ENCODE measurements around the gene PPIG.
"Not testable (repeated sequence)": the region's sequence is repeated elsewhere in the genome, so short reads cannot be mapped to it uniquely, and the experiment has no call there.

The PPIG gene

GRCh38 chr2:169683425-169684134 lies 99.4 kb downstream of the PPIG start:
- DNase-seq (ENCODE audit: extremely low spot score): no peak
- CTCF ChIA-PET: interaction anchor here (0.6 kb wide), 1 partner anchor 642 kb away, joined by 3 read pairs; no protein-coding TSS in a partner anchor
- TF ChIP-seq SUZ12 (IDR thresholded peaks at IDR 0.05): no peak
- no peak for TF ChIP-seq TARDBP (IDR thresholded peaks at IDR 0.05)
- TF ChIP-seq NFRKB (IDR thresholded peaks at IDR 0.05): no peak
- no peak for TF ChIP-seq HDGF (IDR thresholded peaks at IDR 0.05; ENCODE audit: borderline replicate concordance)
- no peak for TF ChIP-seq SP1 (IDR thresholded peaks at IDR 0.05)
- TF ChIP-seq ZNF384 (IDR thresholded peaks at IDR 0.05): no peak
- TF ChIP-seq PKNOX1 (IDR thresholded peaks at IDR 0.05): no peak
- no peak for TF ChIP-seq LEF1 (IDR thresholded peaks at IDR 0.05; ENCODE audit: borderline replicate concordance)
- TF ChIP-seq FOXK2 (IDR thresholded peaks at IDR 0.05): no peak
- no peak for TF ChIP-seq L3MBTL2 (conservative IDR thresholded peaks at IDR 0.05)
- TF ChIP-seq FOXA1 (IDR thresholded peaks at IDR 0.05): no peak
- no peak for TF ChIP-seq ARNT (IDR thresholded peaks at IDR 0.05)
- no peak for TF ChIP-seq FOXM1 (IDR thresholded peaks at IDR 0.05; ENCODE audit: borderline replicate concordance)
- TF ChIP-seq ELF4 (IDR thresholded peaks at IDR 0.05): no peak
- TF ChIP-seq CTBP1 (IDR thresholded peaks at IDR 0.05; ENCODE audit: borderline replicate concordance): no peak
- POLR2A ChIA-PET: interaction anchor here (1.0 kb wide), 1 partner anchor 11 kb away, joined by 3 read pairs; the partner anchor contains the start of genes CFAP210 and PHOSPHO2

DNA sequence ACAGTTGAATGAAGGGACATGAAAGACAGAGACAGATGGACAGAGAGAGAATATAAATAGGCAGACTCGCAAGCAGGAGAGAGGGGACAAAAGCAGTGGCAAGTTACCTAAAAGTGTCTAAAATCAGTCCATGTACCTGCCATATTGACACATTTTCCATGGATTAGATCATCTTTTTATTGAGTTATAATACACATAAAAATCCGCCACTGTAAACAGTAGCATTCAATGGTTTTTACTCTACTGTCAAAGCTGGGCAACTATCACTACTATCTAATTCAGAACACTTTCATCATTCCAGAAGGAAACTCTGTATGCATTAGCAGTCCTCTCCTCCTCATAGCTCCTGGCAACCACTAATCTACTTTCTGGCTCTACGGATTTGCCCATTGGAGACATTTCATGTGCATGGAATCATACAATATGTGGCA lies 100.0 kb downstream of the PPIG start:
- CTCF ChIA-PET: interaction anchor here (0.6 kb wide), 1 partner anchor 641 kb away, joined by 3 read pairs; no protein-coding TSS in a partner anchor
- DNase-seq (ENCODE audit: extremely low spot score): no peak
- TF ChIP-seq ELF4 (IDR thresholded peaks at IDR 0.05): no peak
- no peak for TF ChIP-seq BHLHE40 (IDR thresholded peaks at IDR 0.05; ENCODE audit: borderline replicate concordance)
- no peak for TF ChIP-seq L3MBTL2 (conservative IDR thresholded peaks at IDR 0.05)
- TF ChIP-seq FOXK2 (IDR thresholded peaks at IDR 0.05): no peak
- TF ChIP-seq SUZ12 (IDR thresholded peaks at IDR 0.05): no peak
- TF ChIP-seq ZNF384 (IDR thresholded peaks at IDR 0.05): no peak
- no peak for TF ChIP-seq TARDBP (IDR thresholded peaks at IDR 0.05)
- TF ChIP-seq NFRKB (IDR thresholded peaks at IDR 0.05): no peak
- no peak for TF ChIP-seq FOXM1 (IDR thresholded peaks at IDR 0.05; ENCODE audit: borderline replicate concordance)
- TF ChIP-seq LEF1 (IDR thresholded peaks at IDR 0.05; ENCODE audit: borderline replicate concordance): no peak
- TF ChIP-seq PKNOX1 (IDR thresholded peaks at IDR 0.05): no peak
- no peak for TF ChIP-seq FOXA1 (IDR thresholded peaks at IDR 0.05)
- POLR2A ChIA-PET: no interaction called here

- DNase-seq (ENCODE audit: extremely low spot score); CTCF ChIA-PET; POLR2A ChIA-PET: not testable (repeated sequence)
These were observed 100.6 kb downstream of the PPIG start for GRCh38 chr2:169684712-169685111.

DNA sequence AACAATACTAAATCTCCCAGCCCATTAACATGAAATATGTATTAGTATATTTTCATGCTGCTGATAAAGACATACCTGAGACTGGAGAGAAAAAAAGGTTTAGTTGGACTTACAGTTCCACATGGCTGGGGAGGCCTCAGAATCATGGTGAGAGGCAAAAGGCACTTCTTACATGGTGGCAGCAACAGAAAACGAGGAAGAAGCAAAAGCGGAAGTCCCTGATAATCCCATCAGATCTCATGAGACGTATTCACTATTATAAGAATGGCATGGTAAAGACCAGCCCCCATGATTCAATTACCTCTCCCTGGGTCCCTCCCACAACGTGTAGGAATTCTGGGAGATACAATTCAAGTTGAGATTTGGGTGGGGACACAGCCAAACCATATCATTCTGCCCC lies 102.7 kb downstream of the PPIG start:
- POLR2A ChIA-PET; DNase-seq (ENCODE audit: extremely low spot score); CTCF ChIA-PET: not testable (repeated sequence)

DNA sequence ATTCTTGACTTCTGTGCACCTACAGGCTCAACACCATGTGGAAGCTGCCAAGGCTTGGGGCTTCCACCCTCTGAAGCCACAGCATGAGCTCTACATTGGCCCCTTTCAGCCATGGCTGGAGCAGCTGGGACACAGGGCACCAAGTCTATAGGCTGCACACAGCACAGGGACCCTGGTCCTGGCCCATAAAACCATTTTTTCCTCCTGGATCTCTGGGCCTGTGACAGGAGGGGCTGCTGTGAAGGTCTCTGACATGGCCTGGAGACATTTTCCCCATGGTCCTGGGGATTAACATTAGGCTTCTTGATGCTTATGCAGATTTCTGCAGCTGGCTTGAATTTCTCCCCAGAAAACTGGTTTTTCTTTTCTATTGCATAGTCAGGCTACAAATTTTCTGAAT lies 103.8 kb downstream of the PPIG start:
- POLR2A ChIA-PET; DNase-seq (ENCODE audit: extremely low spot score): not testable (repeated sequence)

DNA sequence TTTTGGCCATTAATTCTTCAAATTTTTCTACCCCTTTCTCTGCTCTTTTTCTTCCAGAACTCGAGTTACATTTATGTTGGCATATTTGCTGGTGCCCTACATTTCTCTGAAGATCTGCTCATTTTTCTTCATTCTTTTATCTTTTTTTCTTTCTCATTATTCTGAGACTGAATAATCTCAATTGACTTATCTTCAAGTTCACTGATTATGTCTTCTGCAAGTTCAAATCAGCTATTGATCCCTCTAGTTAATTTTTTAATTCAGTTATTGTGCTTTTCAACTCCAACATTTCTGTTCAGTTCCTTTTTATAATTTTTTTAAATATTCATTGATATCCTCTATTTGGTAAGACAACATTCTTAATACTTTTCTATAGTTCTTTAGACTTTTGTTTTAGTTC lies 106.8 kb downstream of the PPIG start:
- DNase-seq (ENCODE audit: extremely low spot score): no peak
- ChIA-PET CTCF (no interaction called here), POLR2A (no interaction called here)
- TF ChIP-seq FOXA1 (IDR thresholded peaks at IDR 0.05) (no peak), NFRKB (IDR thresholded peaks at IDR 0.05) (no peak), ARNT (IDR thresholded peaks at IDR 0.05) (no peak), PKNOX1 (IDR thresholded peaks at IDR 0.05) (no peak), BHLHE40 (IDR thresholded peaks at IDR 0.05; ENCODE audit: borderline replicate concordance) (no peak), FOXK2 (IDR thresholded peaks at IDR 0.05) (no peak), HDGF (IDR thresholded peaks at IDR 0.05; ENCODE audit: borderline replicate concordance) (no peak), ZNF384 (IDR thresholded peaks at IDR 0.05) (no peak), ELF4 (IDR thresholded peaks at IDR 0.05) (no peak), SP1 (IDR thresholded peaks at IDR 0.05) (no peak), FOXM1 (IDR thresholded peaks at IDR 0.05; ENCODE audit: borderline replicate concordance) (no peak), L3MBTL2 (conservative IDR thresholded peaks at IDR 0.05) (no peak), TARDBP (IDR thresholded peaks at IDR 0.05) (no peak), SUZ12 (IDR thresholded peaks at IDR 0.05) (no peak)

More for the DNA sequence above, 103.8 kb downstream of the PPIG start:
- CTCF ChIA-PET: not testable (repeated sequence)
